Natural killer cell (primary cell): Measurements from ENCODE around the gene PTPRA. TPM values are rescaled to one million over a fixed set of nuclear protein-coding genes. Genes with fewer than 3 reads are reported as not detected.
A peak's percentile ranks its signal among the peaks of the same experiment; 100 is the strongest.

Experiments used
- ATAC-seq, 3 donors: fragments of 150-1000 bp in 2 of 3; fragments of 200-7000 bp in 1 of 3; cut with Tn5 transposase; 1 replicate in 1 of 3; 2 replicates in 2 of 3; pipeline ENCODE4 v1.10.0; 2021; ENCODE audit warnings: mild to moderate bottlenecking in 2 of 3, moderate library complexity in 2 of 3
- DNase-seq, 2 donors: peaks; one replicate each; pipeline versions ENCODE4 v3.0.0 to v3.0.0-alpha.2; 2013 to 2021; ENCODE audit warnings: mixed read lengths in 1 of 2
- H3K27ac ChIP-seq: one replicate; pipeline ENCODE4 v1.5.1; 2013; ENCODE audit warnings: mild to moderate bottlenecking, low read length
- H3K27me3 ChIP-seq: one replicate; pipeline ENCODE4 v1.6.1; 2013; ENCODE audit warnings: low read length; ENCODE audit not compliant: control insufficient read depth, insufficient read depth
- H3K36me3 ChIP-seq: one replicate; pipeline ENCODE4 v1.6.1; 2013; ENCODE audit warnings: low read length; ENCODE audit not compliant: control insufficient read depth, insufficient read depth
- H3K4me1 ChIP-seq: one replicate; pipeline ENCODE4 v1.6.1; 2013; ENCODE audit warnings: low read length; ENCODE audit not compliant: control insufficient read depth, insufficient read depth
- H3K4me3 ChIP-seq: one replicate; pipeline ENCODE4 v1.5.1; 2013; ENCODE audit warnings: low read length
- H3K9me3 ChIP-seq: one replicate; pipeline ENCODE4 v1.6.1; 2013; ENCODE audit warnings: low read length; ENCODE audit not compliant: control insufficient read depth, insufficient read depth
- H3K27ac Mint-ChIP-seq, 2 donors: one replicate each; pipeline ENCODE4 v1.8.0; 2022; ENCODE audit warnings: mild to moderate bottlenecking in 2 of 2, mixed read lengths in 2 of 2, moderate library complexity in 1 of 2
- H3K27me3 Mint-ChIP-seq, 2 donors: one replicate each; pipeline ENCODE4 v1.8.0; 2022; ENCODE audit warnings: low read depth in 2 of 2, mixed read lengths in 2 of 2
- H3K36me3 Mint-ChIP-seq: one replicate; pipeline ENCODE4 v1.8.0; 2022; ENCODE audit warnings: mixed read lengths
- H3K4me1 Mint-ChIP-seq, 2 donors: one replicate each; pipeline ENCODE4 v1.8.0; 2022; ENCODE audit warnings: mixed read lengths in 2 of 2
- H3K4me3 Mint-ChIP-seq: one replicate; pipeline ENCODE4 v1.8.0; 2022; ENCODE audit warnings: mild to moderate bottlenecking, moderate library complexity, mixed read lengths
- H3K9me3 Mint-ChIP-seq, 2 donors: one replicate each; pipeline ENCODE4 v1.8.0; 2022; ENCODE audit warnings: mixed read lengths in 2 of 2
- WGBS: methylation state at CpG from one replicate; pipeline ENCODE4 v1.1.7; 2013; ENCODE audit warnings: missing lambda C conversion rate; ENCODE audit not compliant: insufficient coverage; 5-methylcytosine and 5-hydroxymethylcytosine counted together
- intact Hi-C: fragments of 100-400 bp; cut with micrococcal nuclease; formaldehyde crosslinking; loops from one replicate; pipeline ENCODE4 v1.14.2; 2022
- total RNA-seq, 4 donors: library from RNA; stranded (reverse); fragments of 120-200 nt in 1 of 4; gene quantifications; one replicate each; pipeline versions ENCODE4 v1.2.3 to v1.2.4, GENCODE V29; 2013 to 2022
- TF ChIP-seq, protein P1 (sequence below): fragments of 200-600 bp; IDR thresholded peaks from one replicate; pipeline ENCODE4 v1.8.0; 2022; ENCODE audit warnings: antibody characterized with exemption

PTPRA gene
- total RNA-seq, 3 donors from 2014 or later (not counting 1 experiment from before 2014, with no cell fraction given), result 125 to 172 (median 141) TPM

DNA sequence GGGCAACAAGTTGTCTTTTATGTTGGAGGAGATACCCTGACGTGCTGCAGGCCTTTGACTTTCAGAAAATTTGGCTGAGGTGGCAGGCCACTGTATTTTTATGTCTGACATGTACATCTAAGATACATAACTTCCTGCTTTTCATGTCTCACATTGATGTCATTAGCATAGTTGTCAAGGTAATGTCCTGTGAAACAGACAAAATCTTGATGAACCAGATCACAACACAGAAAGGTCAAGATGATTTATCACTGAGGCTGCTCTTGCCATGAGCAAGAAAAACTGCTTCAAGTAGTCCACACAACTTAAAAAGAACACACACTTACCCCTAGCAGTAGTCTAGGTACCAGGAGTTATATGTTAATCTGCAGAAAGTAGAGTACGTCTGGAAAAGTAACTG is 120.0 kb downstream of the PTPRA start:
- intact Hi-C loops, result no loop called here
- Mint-ChIP-seq H3K4me3 (no peak overlapping the region), H3K27ac (peak overlapping the region; percentile 21 to 38), H3K27me3 (no peaks in the 10 kb centered on the region), H3K4me1 (no peaks in the 10 kb centered on the region), H3K36me3 (peaks cover 12% of the 10 kb centered on the region), H3K9me3 (no peaks in the 10 kb centered on the region)
- H3K27ac ChIP-seq, result no peak overlapping the region
- WGBS, result 95% methylated on average over 2 of the region's 2 CpGs
- no peak overlapping the region for H3K4me3 ChIP-seq
- no peaks in the 10 kb centered on the region for H3K9me3 ChIP-seq
- no peaks in the 10 kb centered on the region for H3K27me3 ChIP-seq
- DNase-seq (no peak), ATAC-seq (no peak)
- H3K4me1 ChIP-seq, result no peaks in the 10 kb centered on the region
- TF ChIP-seq, protein P1, sequence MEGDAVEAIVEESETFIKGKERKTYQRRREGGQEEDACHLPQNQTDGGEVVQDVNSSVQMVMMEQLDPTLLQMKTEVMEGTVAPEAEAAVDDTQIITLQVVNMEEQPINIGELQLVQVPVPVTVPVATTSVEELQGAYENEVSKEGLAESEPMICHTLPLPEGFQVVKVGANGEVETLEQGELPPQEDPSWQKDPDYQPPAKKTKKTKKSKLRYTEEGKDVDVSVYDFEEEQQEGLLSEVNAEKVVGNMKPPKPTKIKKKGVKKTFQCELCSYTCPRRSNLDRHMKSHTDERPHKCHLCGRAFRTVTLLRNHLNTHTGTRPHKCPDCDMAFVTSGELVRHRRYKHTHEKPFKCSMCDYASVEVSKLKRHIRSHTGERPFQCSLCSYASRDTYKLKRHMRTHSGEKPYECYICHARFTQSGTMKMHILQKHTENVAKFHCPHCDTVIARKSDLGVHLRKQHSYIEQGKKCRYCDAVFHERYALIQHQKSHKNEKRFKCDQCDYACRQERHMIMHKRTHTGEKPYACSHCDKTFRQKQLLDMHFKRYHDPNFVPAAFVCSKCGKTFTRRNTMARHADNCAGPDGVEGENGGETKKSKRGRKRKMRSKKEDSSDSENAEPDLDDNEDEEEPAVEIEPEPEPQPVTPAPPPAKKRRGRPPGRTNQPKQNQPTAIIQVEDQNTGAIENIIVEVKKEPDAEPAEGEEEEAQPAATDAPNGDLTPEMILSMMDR, result no peak
- peaks cover 59% of the 10 kb centered on the region for H3K36me3 ChIP-seq

DNA sequence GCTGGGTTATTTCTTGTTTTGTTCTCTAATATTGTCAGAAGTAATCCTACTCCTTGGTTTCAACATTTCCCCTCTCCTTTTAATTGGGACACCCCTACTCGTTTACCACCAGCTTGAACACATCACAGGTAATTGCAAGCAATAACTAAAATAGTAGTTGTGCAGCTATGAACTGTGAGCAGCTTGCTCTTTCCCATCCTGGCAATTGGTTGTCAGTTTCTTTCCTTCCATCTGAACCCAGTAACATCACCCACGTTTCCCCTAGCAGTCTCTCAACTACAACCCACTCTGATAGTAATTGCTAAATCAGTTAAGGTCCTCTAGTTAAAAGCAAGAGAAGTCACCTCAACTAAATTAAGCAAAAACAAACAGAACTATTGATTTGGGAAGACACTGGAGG is 122.5 kb downstream of the PTPRA start:
- TF ChIP-seq, protein P1, result no peak
- Histone ChIP-seq H3K27ac (no peak overlapping the region), H3K9me3 (no peaks in the 10 kb centered on the region), H3K4me1 (no peaks in the 10 kb centered on the region), H3K27me3 (no peaks in the 10 kb centered on the region), H3K36me3 (peaks cover 48% of the 10 kb centered on the region), H3K4me3 (no peak overlapping the region)
- Mint-ChIP-seq H3K4me3 (no peak overlapping the region), H3K36me3 (peaks cover 22% of the 10 kb centered on the region), H3K9me3 (no peaks in the 10 kb centered on the region), H3K27ac (peak overlapping the region in 1 of 2 donors; percentile 4), H3K27me3 (no peaks in the 10 kb centered on the region), H3K4me1 (no peaks in the 10 kb centered on the region)
- DNase-seq (no peak), ATAC-seq (no peak)
- 90% methylated on average over 2 of the region's 2 CpGs for WGBS
- intact Hi-C loops, result no loop called here

DNA sequence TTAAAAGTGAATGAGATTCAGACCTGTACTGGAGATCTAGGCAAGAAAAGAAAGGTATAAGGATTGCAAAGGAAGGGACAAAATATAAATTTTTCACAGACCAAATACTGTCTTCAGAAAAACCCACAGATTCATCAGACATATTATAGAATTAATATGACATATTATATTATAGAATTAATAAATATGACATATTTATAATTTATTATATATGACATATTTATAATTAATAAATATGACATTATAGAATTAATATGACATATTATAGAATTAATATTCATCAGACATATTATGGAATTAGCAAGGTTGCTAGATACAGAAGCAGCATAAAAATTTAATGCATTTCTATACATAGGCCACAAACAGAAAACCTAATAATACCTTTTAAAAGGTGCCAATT is 125.4 kb downstream of the PTPRA start:
- Histone ChIP-seq H3K4me3 (no peak overlapping the region), H3K4me1 (no peaks in the 10 kb centered on the region), H3K36me3 (peaks cover 33% of the 10 kb centered on the region), H3K27ac (no peak overlapping the region), H3K27me3 (no peaks in the 10 kb centered on the region), H3K9me3 (no peaks in the 10 kb centered on the region)
- Mint-ChIP-seq H3K36me3 (peaks cover 10% of the 10 kb centered on the region), H3K27me3 (no peaks in the 10 kb centered on the region), H3K27ac (peak overlapping the region; percentile 16 to 71), H3K4me1 (no peaks in the 10 kb centered on the region), H3K4me3 (no peak overlapping the region), H3K9me3 (no peaks in the 10 kb centered on the region)
- TF ChIP-seq, protein P1, result no peak
- no peak for ATAC-seq
- intact Hi-C loops, result no loop called here
- no peak for DNase-seq

DNA sequence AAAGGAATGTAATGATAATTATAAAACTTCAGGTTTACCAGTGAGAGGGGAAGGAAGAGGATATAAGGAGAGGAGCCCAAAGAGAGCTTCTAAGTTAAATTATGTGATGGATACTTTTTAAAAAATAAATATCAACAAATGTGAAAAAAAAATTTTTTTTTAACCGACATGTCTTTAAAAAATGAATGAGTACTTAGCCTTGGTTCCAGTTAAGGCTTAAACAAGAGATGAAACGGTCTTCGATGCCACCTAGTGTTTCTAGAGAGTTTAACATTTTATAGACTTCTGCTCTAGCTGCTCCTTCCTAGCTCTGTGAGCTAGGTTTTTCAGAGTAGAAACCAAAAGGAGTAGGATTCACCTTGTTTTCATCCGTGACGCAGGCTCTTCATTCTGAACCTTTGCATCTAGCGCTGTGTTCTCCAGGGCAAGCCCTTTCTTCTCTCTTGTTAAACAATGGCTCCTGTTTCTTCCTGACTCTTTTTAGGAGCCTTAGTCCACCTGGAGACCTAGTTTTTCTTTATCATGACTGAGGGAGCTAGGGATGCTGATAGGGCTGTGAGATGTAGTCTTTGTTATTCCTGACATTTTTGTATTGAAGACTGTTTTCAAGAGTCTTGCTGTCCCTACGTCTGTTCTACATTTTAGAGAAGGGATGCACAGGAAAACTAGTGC is 127.7 kb downstream of the PTPRA start:
- peak overlapping the region in 1 of 2 donors; percentile 16 for H3K27ac Mint-ChIP-seq
- H3K4me3 Mint-ChIP-seq, result no peak overlapping the region
- no peaks in the 10 kb centered on the region for H3K27me3 Mint-ChIP-seq
- ATAC-seq (peak; percentile 73 to 94 (median 80)), DNase-seq (peak in 1 of 2 donors; percentile 68)
- intact Hi-C loops, result loop anchor here (1.0 to 5.0 kb wide), 4 partner anchors 136 to 313 kb away; no protein-coding TSS in a partner anchor
- TF ChIP-seq, protein P1, result peak; percentile 63
- peaks cover 10% of the 10 kb centered on the region for H3K36me3 Mint-ChIP-seq
- H3K27ac ChIP-seq, result no peak overlapping the region
- no peaks in the 10 kb centered on the region for H3K27me3 ChIP-seq
- H3K9me3 Mint-ChIP-seq, result no peaks in the 10 kb centered on the region
- H3K4me3 ChIP-seq, result no peak overlapping the region
- WGBS, result 77% methylated on average over 7 of the region's 7 CpGs
- H3K36me3 ChIP-seq, result peaks cover 33% of the 10 kb centered on the region
- H3K4me1 ChIP-seq, result no peaks in the 10 kb centered on the region
- H3K4me1 Mint-ChIP-seq, result no peaks in the 10 kb centered on the region
- no peaks in the 10 kb centered on the region for H3K9me3 ChIP-seq
